ENCODE data around the gene JAM2.

GRCh38 chr21:25759573-25759972 is 120.5 kb downstream of the JAM2 start:
- no peak for TF ChIP-seq CTCF (IDR thresholded peaks at IDR 0.05 in 8 of 11, conservative IDR thresholded peaks at IDR 0.05 in 3 of 11)
- TF ChIP-seq POLR2A (IDR thresholded peaks at IDR 0.05) = no peak
- no peak for TF ChIP-seq POLR2AphosphoS5 (IDR thresholded peaks at IDR 0.05)

All from spleen (tissue), 7 donors.